Mammary epithelial cell (primary cell): ENCODE measurements around the gene RABGAP1L.

Source experiments
- CTCF ChIP-seq, 2 donors: IDR thresholded peaks in 1 of 2; conservative IDR thresholded peaks in 1 of 2; 2 replicates each; pipeline ENCODE4 v1.5.1; 2011 to 2012; ENCODE audit warnings: inconsistent platforms in 2 of 2, low read length in 2 of 2, mild to moderate bottlenecking in 2 of 2, control low read depth in 1 of 2, low read depth in 1 of 2; ENCODE audit not compliant: insufficient read depth in 1 of 2; ENCODE audit errors: extremely low read depth in 1 of 2
- EZH2 ChIP-seq: IDR thresholded peaks from 2 replicates; pipeline ENCODE4 v1.6.1; 2012; ENCODE audit warnings: low read length, inconsistent platforms, borderline replicate concordance

DNA sequence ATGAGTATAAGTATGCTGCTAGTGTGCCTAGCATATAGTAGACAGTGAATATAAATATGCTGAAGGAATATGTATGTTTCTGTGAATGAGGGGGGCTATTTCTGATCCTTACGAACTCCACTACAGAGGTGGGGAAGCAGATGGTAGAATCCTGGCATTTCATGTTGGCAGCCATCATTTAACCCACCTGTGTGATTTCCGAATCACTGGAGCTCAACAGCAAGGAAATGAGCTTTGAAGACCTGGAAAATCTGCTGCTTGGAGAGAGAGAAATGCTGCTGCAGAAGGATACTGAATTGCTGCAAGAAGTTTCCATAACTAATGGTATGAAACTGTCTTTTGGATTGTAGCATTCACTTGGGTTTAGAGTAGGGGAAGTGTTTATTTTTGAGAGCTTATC lies 83.5 kb downstream of the RABGAP1L start:
- TF ChIP-seq CTCF (conservative IDR thresholded peaks at IDR 0.05 in 1 of 2, IDR thresholded peaks at IDR 0.05 in 1 of 2; ENCODE audit: extremely low read depth in 1 of 2, insufficient read depth in 1 of 2, low read depth in 1 of 2, low read length in 2 of 2) (no peak), EZH2 (no peak)
